ENCODE measurements around the gene TMEM178A. TPM values are rescaled to one million over a fixed set of nuclear protein-coding genes. Genes with fewer than 3 reads are reported as not detected.
A peak's percentile ranks its signal among the peaks of the same experiment; 100 is the strongest.

The TMEM178A gene
- total RNA-seq, 4 donors from 2014 or later = 3.0 to 12.9 (median 5.8) TPM

- TF ChIP-seq CTCF (IDR thresholded peaks at IDR 0.05) = no peak
- no peak for TF ChIP-seq POLR2A (IDR thresholded peaks at IDR 0.05)
- no peak for TF ChIP-seq EP300 (IDR thresholded peaks at IDR 0.05)
- H3K4me1 ChIP-seq = peaks cover 0 to 25% (median 6%) of the 10 kb centered on the region in 4 donors
- no peaks in the 10 kb centered on the region for H3K36me3 ChIP-seq
- no peak overlapping the region for H3K27ac ChIP-seq
- no peak for DNase-seq (ENCODE audit: low spot score in 2 of 2)
- H3K27me3 ChIP-seq = peaks cover 0 to 27% of the 10 kb centered on the region in 2 donors
- H3K4me3 ChIP-seq = peak overlapping the region in 2 of 4 donors; percentile 47 to 71
- 37 to 40% methylated on average over 26 of the region's 26 CpGs for WGBS, 2 donors
- no peaks in the 10 kb centered on the region for H3K9me3 ChIP-seq
Measured at GRCh38 chr2:39664888-39665591, 677 bp upstream of the TMEM178A start.

- DNase-seq (ENCODE audit: low spot score in 2 of 2) = no peak
- peaks cover 0 to 25% (median 6%) of the 10 kb centered on the region in 4 donors for H3K4me1 ChIP-seq
- H3K4me3 ChIP-seq = peak overlapping the region; percentile 39 to 71 (median 44)
- H3K27me3 ChIP-seq = peaks cover 0 to 27% of the 10 kb centered on the region in 2 donors
- H3K27ac ChIP-seq = no peak overlapping the region
- H3K36me3 ChIP-seq = no peaks in the 10 kb centered on the region
- H3K9me3 ChIP-seq = no peaks in the 10 kb centered on the region
- WGBS, 2 donors = 3 to 6% methylated on average over 24 to 25 of the region's 25 CpGs
- no peak for TF ChIP-seq EP300 (IDR thresholded peaks at IDR 0.05)
- no peak for TF ChIP-seq POLR2A (IDR thresholded peaks at IDR 0.05)
- TF ChIP-seq CTCF (IDR thresholded peaks at IDR 0.05) = no peak
Measured at GRCh38 chr2:39666491-39667101, 879 bp downstream of the TMEM178A start.

- H3K9me3 ChIP-seq = no peaks in the 10 kb centered on the region
- H3K27me3 ChIP-seq = peaks cover 0 to 27% of the 10 kb centered on the region in 2 donors
- H3K4me1 ChIP-seq = peaks cover 0 to 25% (median 6%) of the 10 kb centered on the region in 4 donors
- no peaks in the 10 kb centered on the region for H3K36me3 ChIP-seq
- no peak for TF ChIP-seq CTCF (IDR thresholded peaks at IDR 0.05)
- no peak for TF ChIP-seq EP300 (IDR thresholded peaks at IDR 0.05)
- no peak for TF ChIP-seq POLR2A (IDR thresholded peaks at IDR 0.05)
- peak overlapping the region in 2 of 4 donors; percentile 40 to 71 for H3K4me3 ChIP-seq
- no peak for DNase-seq (ENCODE audit: low spot score in 2 of 2)
- 65 to 68% methylated on average over 7 of the region's 7 CpGs for WGBS, 2 donors
- no peak overlapping the region for H3K27ac ChIP-seq
Measured at GRCh38 chr2:39667104-39667885, 1.6 kb downstream of the TMEM178A start.

- DNase-seq (ENCODE audit: low spot score in 2 of 2) = no peak
- Histone ChIP-seq H3K27me3 (peaks cover 0 to 33% of the 10 kb centered on the region in 2 donors), H3K4me1 (peaks cover 0 to 25% (median 6%) of the 10 kb centered on the region in 4 donors), H3K4me3 (no peak overlapping the region), H3K9me3 (no peaks in the 10 kb centered on the region), H3K27ac (no peak overlapping the region), H3K36me3 (no peaks in the 10 kb centered on the region)
- TF ChIP-seq CTCF (IDR thresholded peaks at IDR 0.05) = no peak
- no peak for TF ChIP-seq POLR2A (IDR thresholded peaks at IDR 0.05)
- no peak for TF ChIP-seq EP300 (IDR thresholded peaks at IDR 0.05)
Measured at GRCh38 chr2:39667886-39668276, 2.2 kb downstream of the TMEM178A start.
